Ovary (tissue), 3 donors: ENCODE data around the gene PCDHGA8.

Experiments
- POLR2A ChIP-seq: fragments of 450-650 bp; IDR thresholded peaks from one replicate; pipeline ENCODE4 v1.6.1; 2017; ENCODE audit warnings: antibody characterized with exemption, mild to moderate bottlenecking, moderate library complexity
- TF ChIP-seq, protein P1 (sequence below), 3 donors: fragments of 450-650 bp in 2 of 3; fragments of 200-600 bp in 1 of 3; IDR thresholded peaks; one replicate each; pipeline versions ENCODE4 v1.5.1 to v1.8.0; 2016 to 2022; ENCODE audit warnings: antibody characterized with exemption in 3 of 3, mild to moderate bottlenecking in 1 of 3
- donor health status: DM: no; HTN: no; CAD: no.

DNA sequence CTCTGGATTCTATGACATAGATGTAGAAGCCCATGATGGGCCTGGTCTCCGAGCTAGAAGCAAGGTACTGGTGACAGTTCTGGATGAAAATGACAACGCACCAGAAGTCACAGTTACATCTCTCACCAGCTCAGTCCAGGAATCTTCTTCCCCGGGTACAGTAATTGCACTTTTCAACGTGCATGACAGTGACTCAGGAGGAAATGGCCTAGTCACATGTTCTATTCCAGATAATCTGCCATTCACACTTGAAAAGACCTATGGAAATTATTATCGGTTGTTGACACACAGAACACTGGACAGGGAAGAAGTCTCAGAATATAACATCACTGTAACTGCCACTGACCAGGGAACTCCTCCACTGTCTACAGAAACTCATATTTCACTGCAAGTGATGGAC lies 36.3 kb upstream of the PCDHGA8 start:
- TF ChIP-seq POLR2A = no peak
- TF ChIP-seq, protein P1, sequence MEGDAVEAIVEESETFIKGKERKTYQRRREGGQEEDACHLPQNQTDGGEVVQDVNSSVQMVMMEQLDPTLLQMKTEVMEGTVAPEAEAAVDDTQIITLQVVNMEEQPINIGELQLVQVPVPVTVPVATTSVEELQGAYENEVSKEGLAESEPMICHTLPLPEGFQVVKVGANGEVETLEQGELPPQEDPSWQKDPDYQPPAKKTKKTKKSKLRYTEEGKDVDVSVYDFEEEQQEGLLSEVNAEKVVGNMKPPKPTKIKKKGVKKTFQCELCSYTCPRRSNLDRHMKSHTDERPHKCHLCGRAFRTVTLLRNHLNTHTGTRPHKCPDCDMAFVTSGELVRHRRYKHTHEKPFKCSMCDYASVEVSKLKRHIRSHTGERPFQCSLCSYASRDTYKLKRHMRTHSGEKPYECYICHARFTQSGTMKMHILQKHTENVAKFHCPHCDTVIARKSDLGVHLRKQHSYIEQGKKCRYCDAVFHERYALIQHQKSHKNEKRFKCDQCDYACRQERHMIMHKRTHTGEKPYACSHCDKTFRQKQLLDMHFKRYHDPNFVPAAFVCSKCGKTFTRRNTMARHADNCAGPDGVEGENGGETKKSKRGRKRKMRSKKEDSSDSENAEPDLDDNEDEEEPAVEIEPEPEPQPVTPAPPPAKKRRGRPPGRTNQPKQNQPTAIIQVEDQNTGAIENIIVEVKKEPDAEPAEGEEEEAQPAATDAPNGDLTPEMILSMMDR (IDR thresholded peaks at IDR 0.05) = no peak
